ENCODE data around the gene SERPIND1.

The SERPIND1 gene

DNA sequence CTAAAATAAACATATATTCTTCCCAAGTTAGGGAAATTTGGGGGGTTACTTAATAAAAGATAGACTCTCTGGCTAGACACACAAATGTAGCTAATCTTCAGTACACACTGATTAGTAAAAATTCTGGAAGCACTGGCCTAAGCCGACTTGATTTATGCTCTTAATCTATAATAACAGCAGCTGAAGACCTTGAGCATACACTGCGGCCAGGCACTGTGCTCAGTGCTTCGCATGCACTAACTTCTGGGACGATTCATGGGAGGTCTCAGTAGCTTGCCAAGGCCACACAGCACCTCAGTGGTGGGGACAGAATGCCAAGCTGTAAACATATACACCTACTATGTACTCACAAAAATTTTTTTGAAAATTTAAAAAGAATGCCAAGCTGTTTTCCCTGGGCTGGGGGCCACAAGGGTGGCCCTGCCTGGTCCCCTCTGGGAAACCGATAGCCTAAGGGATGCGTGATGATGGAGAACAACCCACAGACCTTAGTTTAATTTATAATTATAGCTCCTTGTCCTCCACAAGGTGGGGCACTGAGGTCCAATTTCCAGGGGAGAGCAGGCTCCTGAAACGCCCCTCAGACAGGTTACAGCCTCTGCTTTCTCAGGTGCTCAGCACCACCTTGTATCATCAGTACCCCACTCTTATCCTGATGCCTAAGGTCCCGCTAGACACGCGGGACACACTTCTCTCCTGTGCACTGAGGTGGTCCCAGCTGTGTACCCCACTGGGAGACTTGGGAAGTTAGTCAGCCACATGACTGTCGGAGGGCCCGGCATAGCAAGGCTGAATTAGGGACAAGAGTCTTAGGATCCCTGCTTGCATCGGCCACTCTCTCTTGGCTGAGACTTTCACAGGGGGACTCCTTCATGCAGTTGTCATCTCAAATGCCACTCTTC lies 20.1 kb downstream of the SERPIND1 start:
- DNase-seq, result no peak

DNA sequence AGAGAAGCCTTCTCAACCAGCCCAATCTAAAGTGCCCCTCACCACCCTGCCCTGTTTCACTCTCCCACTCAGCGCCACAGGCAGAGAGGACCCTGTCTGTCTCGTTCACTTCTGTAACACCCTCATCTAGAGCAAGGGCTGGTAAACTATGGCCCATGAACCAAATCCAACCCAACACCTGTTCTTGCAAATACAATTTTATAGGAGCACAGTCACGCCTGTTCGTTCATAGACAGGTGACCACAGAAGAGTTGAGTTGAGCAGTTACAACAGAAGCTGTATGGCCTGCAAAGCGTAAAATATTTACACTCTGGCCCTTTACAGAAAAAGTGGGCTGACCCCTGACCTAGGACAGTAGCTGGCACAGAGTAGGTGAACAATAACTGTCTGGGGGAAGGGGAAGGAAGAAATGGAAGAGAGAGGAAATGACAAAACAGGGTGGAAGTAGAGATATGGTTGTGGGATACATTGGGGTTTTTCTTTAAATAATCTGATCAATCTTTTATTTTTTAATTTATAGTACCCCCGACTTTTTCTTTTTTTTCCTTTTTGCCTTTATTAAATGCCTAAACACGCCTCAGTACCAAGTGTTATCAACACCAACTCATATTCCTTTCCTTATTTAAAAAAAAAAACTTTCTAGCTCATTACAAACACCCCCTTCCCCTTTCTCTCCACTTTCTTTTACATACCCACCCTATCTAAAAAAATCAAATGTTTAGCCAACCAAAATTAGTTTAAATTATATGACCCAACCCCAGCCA lies 20.9 kb downstream of the SERPIND1 start:
- DNase-seq, result no peak

DNA sequence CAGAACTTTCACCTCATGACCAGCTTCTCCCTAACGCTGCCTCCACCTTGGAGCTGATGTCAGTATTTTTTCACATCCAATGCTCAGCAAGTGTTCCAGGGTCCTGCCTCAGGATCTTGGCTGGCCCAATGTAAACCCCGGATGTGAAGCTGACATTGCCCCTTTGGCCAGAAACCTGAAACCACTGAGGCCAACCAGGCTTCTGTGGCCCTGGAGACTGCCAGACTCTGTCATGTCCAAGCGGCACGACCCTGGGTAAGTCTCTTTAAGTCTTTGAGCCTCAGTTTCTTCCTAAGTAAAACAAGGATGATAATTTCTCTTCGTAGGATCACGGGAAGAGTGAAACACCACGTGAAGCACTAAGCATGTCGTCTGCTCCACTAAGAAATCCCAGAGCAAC lies 22.8 kb downstream of the SERPIND1 start:
- no peak for DNase-seq

DNA sequence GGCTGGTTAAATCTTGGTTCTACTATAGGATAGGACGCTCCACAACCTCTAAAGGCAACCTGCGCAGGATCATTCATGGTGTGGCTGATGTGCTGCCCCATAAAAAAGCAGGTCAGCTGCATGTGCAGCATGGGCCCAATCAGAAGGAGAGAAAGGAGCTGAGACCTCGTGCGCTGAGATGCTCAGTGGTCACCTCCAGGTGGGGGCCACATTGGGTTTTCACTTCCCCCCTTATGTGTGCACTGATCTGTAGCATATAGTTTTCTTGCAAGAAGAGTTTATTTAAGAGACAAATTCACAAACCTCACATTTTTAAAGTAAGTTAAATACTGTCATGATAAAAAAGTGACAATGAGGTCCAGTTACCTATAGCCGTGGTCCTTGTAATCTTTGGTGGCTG lies 24.3 kb downstream of the SERPIND1 start:
- no peak for DNase-seq

DNA sequence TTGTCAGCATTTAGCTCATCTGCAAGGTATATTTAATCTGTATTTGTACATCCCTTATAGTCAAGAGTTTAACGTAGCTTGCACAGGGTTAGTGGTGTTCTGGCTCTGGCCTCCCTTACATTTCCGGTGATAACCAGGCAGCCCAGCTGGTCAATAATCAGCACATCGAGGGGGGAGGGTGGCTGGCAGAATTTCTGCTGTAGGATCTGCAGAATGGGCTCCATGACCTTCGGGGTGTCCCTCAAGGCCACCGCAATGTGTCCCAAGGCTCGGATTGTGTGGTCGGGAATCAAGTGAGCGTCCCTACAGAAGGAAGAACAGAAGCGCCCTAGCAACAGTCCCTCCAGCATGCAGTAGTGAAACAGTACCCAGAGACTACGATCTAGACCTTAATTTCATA lies 25.1 kb downstream of the SERPIND1 start:
- no peak for DNase-seq

DNA sequence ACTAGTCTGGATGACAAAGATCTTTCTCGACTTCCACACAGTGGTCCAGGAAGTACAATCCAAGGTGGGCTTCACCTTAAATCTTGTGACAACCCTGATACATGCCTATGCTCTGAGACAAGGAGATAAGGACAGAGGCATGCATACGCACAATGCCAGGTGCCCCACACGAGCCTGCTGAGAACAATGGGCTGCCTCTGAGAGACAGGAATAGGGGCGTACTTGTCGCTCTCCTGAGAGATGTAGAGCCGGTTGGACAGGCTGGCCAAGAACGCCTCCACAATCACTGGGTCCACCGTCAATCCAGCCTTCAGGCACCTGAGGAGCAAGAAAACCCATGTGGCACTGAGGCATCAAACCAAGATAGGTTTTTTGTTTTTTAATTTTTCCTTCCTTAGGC lies 25.5 kb downstream of the SERPIND1 start:
- DNase-seq, result no peak

DNA sequence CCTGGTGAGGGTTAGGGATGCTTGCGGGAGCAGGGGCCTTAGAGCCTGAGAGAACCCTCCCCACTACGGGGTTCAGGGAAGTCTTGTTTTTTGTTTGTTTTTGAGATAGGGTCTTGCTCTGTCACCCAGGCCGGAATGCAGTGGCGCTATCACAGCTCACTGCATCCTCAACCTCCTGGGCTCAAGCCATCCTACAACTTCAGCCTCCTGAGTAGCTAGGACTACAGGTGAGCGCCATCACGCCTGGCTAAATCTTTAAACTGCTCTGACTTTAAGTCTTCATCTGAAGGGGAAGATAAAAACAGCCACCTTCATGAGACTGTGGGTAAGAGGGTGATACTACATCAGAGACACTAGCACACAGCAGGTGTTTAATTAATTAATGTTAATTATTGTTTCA lies 28.5 kb downstream of the SERPIND1 start:
- DNase-seq, result no peak

DNA sequence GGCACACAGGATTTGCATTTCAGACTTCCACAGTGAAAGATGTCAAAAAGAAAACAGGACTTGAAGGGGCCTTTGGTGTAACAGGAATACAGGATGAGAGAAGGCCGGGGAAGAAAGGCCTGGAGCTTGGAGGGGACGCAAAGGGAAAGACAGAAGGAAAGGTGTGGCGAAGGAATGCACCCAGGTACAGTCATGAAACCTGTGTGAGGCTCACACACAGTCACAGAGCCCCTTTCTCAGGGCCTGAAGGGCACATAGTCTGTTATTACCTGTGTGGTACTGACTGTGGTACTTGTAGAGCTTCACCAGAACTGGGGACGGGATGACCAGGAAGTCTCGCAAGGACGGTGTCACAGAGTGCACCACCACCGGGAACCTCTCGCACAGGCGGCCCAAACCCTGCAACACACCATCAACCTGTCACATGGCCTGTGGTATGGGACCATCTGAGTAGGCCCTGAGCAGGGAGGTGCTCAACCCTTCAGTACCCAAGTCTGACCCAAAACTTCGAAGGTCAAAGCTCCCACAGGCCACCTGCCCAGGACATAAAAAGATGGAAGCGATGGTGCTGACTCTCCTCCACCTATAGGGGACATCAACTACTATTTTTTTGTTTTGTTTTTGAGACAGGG lies 29.1 kb downstream of the SERPIND1 start:
- DNase-seq, result no peak

DNA sequence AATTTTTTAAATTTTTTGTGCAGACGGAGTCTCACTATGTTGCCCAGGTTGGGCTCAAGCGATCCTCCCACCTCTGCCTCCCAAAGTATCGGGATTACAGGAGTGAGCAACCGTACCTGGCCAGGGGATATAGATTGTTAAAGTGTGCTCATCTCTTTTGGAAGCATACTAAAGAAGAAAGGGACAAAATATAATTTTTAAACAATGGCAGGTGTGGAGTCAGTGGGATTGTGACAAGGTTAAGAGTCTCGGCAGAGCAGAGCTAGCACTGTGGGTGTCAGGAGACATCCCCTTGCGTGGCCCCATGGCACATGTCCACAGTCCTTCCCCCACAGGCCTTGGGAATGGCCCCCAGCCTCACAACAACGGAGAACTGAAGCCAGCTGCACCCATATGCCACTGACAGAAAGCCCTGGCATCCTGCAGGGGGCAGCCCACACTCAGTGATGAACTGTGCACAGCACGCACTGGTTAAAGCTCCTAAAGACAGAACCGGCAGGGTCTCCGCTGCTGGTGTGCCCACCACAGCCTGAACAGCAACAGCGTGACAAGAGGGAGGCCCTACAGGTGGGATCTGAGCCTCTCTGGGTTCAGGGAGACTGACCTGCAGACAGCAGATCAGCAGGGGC lies 29.9 kb downstream of the SERPIND1 start:
- DNase-seq, result peak in 1 of 3 donors; percentile 26

DNA sequence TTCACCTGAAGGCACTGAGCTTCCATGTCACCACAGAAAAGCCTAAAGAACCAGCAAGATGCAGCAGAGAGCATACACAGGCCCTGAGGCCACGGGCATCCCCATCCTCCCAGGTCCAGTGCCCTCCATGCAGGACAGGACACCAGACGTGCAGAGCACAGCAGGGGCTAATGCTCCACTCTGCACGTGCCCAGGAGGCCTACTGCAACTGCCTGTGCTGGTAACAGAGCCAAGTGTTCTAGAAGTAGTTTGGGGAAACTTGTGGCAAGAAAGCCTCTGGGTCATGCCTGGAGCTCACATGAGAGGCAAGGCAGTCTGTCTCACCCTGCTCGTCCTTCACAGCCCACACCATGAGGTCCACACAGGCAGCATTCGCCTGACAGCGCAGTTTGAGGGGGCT lies 30.7 kb downstream of the SERPIND1 start:
- DNase-seq, result no peak

DNA sequence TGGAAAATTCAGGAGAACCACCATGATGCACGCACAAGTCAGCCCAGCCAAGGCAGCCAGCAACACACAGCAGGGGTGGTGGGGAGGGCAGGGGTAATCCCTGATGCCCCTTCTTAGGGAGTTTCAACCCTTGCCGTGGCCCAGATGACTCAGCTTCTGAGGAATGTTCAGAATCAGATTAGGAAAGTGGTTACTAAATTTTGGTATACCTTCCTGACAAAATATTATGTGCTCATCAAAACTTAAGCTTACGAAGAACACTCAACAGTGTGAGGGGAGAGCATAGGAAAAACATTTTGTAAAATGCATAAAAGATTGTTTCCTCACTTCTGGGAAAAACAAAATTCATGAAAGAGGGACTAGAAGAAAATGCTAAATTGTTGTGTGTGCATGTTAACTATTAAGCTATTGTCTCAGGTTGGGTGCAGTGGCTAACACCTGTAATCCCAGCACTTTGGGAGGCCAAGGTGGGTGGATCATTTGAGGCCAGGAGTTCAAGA lies 32.1 kb downstream of the SERPIND1 start:
- DNase-seq, result no peak

DNA sequence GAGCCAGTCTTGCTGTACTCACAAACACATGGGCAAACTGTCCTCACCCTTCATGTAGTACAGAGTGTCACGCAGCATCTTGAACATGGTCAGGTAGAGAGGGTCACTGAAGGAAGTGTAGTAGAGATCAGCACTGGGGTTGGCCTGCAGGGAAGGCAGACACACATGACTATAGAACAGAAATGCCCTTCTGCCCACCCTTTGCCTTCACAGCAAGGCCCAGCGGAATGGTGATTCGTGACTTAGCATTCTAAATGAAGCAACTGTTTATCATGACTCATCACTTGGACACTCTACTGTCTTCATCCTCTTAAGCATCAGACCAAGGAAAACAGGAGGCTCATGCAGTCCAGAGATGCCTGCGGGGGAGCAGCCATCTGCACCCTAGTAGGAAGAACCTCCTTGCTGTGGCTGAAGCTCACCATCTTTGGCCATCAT lies 33.4 kb downstream of the SERPIND1 start:
- peak; percentile 21 to 49 (median 28) for DNase-seq

DNA sequence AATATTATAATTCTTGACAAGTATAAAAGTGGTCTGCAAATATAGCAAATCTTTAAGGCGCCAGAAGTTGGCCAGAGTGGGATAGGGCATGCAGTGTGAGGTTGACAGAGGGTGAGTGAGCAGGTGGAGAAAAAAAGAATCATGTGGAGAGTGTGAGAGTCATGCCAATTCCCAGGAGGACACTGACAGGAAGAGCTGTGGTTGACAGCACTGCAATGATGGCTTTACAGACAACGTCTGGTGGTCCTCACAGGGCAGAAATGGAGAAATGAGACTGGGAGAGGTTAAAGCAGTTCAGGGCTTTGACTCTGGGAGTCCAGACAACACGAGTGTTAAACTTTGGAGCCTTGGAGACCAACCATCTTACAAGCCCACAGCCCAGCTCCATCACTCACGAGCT lies 34.9 kb downstream of the SERPIND1 start:
- DNase-seq, result no peak

DNA sequence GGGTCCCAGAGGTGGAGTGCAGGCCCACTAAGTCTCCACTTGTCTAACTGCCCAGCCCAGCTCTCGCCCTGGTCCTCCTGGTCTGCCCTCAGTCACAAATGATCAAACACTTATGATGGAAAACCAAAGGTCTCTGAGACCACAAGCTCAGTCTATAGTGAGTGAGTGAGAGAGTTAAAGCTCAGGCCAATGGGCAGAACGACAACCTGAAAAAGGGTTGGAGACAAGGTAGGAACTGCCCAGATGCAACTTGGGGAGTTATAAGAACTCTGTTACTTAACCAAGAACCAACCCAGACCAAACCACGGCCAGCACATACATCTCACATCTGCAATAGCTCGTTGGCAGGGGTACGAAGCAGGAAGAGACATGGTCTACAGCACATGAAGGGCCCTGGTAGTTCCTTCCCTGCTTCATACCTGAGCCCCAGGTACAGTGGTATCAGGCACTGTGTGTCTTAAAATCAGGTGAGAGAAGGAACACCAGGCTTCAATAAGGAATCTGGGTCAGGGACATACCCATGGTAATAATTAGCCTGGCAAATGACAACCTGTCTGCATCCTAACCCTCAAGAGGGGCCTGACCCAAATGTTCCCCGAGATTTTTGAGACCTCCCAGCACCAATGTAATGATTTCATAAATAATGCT lies 35.7 kb downstream of the SERPIND1 start:
- DNase-seq, result no peak

DNA sequence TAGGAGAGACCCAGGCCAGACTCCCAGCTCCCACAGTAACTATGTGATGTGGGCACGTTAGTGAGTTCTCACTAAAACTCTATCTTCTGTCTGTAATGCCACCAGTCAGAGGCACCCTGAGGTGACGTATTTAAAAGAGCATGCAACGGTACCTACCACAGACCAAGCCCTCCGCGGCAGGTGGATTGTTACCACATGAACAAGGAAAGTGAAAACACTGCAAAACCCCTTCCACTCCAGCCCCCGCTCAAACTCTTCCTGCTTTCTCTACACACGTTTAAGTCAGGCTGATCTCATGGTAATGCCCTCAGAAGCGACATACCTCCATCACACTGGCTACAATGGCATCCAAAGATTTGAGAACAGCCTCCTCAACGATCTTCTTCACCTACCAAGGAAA lies 36.7 kb downstream of the SERPIND1 start:
- no peak for DNase-seq

DNA sequence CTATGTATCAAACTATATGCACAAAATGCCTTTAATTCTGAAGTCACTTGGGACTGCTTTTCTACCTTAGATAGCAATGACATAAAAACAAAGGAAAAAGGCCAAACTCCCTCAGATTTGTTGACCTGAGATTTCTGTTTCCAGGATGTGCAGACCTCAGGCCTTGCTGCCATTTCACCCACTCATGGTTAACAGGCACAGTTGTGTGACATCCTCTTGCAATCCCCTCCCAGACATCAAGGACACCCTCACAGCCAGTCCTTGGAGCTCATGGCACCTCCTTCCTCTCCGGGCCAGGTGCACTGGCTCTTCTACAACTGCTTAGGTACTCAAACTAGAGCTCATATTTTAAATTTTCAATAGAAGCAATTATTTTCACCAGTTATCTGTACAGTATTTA lies 37.3 kb downstream of the SERPIND1 start:
- DNase-seq, result no peak

DNA sequence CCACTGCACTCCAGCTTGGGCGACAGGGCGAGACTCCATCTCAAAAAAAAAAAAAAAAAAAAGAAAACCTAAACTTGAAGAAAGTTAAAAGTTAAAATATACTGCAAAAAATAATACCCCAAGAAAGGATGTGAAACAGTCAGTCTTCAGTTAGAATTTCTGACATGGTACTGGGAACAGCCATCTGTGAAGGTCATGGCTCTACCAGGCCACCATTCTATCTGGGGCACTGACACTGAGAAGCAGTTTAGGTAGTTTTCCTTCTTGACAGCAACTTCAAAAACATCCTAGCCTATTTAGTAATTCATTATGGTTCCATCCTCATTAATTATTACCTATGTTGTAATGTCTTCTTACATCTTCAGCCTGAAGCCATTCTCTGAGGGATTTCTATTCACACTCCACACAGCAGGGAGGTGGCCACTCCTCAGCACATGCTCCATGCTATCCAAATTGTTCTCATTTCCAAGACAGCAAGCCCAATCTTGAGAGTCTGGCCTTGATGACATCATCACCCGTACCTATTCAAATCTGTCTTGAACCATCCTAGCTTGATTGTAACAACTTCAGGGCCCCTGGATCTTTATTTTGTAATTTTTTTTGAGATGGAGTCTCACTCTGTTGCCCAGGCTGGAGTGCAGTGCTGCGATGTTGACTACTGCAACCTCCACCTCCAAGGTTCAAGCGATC lies 38.2 kb downstream of the SERPIND1 start:
- DNase-seq, result no peak

DNA sequence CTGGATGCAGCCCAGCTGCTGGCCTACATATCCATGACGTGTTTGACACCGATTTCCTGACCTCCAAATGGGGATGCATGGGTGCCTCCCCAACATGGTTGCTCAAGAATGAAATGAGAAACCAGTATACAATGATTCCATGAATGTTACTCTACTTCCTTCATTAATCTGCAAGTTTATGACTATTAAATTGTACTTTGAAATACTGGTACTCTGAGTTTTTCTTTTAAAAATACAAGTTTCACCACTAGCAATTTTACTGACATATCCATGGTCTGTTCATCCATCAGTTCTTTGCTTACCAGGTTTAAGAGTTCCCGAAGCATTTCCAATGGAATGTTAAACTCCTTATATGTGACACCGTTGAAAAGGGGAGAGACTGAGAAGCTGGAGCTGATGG lies 39.1 kb downstream of the SERPIND1 start:
- DNase-seq, result no peak

DNA sequence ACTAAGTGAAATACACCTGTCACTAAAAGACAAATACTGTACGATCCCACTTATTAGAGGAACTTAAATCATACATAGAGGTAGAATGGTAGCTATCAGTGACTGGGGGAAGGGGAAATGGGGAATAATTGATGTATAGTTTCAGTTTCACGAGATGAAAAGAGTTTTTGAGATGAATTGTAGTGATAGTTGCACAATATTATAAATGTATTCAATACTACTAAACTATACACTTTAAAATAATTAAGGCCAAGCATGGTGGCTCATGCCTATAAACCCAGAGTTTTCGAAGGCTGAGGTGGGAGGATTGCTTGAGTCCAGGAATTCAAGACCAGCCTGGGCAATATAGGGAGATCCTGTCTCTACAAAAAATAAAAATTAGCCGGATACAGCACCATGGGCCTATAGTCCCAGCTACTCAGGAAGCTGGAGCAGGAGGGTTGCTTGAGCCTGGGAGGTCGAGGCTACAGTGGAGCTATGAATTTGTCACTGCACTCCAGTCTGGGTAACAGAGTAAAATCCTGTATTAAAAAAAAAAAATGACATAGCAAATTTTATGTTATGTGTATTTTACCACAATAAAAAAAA lies 40.4 kb downstream of the SERPIND1 start:
- no peak for DNase-seq

DNA sequence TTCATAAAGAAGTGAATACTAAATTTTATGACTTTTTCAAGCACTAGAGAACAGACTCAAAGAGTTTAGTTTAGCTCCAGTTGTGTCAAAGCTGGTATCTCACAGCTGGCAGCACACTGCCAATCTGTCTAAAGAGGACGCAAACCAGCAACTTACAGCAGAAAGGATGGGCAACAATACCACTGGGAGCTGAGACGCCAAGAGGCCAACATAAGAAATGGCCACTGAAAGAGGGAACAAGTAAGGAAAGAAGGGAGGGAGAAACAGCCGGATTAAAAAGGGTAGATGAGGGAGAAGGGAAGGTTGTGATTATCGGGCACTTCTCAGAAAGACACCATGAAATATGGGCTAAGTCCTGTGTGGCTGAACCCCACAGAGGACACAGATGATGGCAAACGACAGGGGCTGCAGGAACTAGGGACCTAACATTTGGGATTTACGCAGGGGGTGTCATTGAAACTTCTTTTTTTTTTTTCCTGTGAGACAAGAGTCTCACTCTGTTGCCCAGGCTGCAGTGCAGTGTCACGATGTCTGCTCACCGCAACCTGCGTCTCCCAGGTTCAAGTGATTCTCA lies 41.7 kb downstream of the SERPIND1 start:
- no peak for DNase-seq

DNA sequence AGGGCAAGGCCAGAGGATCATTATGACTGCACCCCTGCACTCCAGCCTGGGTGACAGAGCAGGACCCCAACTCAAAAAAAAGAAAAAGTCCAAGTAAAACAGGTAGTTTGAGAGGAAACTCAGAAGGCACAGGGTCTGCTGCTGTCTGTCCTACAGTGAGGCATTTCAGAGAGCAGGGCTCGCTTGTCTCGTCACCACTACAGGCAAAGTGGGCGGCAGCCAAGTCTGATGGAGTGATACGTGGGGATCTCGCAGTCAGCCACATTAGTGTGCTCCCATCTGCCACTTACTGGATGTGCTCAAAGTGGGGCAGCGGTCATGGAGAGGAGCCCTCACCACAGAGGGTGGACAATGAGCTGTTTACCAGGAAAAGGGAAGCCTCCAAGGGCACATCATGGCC lies 42.6 kb downstream of the SERPIND1 start:
- no peak for DNase-seq
